ENCODE data around the gene ALDH3B1.
"Not testable (repeated sequence)": the region's sequence is repeated elsewhere in the genome, so short reads cannot be mapped to it uniquely, and the experiment has no call there.

The ALDH3B1 gene

DNA sequence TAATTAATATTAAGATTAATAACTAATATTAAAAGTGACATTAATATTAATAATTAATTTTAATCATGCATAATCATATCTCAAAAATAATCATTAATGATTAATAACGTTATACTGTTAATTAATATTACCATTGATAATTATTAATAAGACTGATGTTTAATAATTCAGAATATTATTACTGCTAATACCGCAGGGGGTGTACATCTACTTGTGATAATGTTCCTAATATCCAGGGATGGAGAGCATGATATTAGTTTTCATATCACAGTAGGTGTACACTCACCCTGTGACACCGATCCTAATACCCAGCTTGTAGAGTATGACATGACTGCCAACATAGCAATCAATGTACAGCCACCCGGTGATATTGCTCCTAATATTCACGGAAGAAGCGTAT is 24.8 kb upstream of the ALDH3B1 start:
- not testable (repeated sequence) for H3K36me3 ChIP-seq (ENCODE audit: control insufficient read depth in 2 of 2, insufficient read depth in 2 of 2, low read length in 2 of 2); H3K4me1 ChIP-seq (ENCODE audit: control insufficient read depth, insufficient read depth, low read length); H3K9me3 ChIP-seq (ENCODE audit: control insufficient read depth in 2 of 2, low read length in 2 of 2); H3K27ac ChIP-seq (ENCODE audit: low read length); H3K27me3 ChIP-seq (ENCODE audit: control insufficient read depth in 1 of 2, insufficient read depth in 2 of 2, low read length in 2 of 2); H3K9ac ChIP-seq (ENCODE audit: low read length in 2 of 2); H3K4me3 ChIP-seq (ENCODE audit: low read length in 2 of 2)

DNA sequence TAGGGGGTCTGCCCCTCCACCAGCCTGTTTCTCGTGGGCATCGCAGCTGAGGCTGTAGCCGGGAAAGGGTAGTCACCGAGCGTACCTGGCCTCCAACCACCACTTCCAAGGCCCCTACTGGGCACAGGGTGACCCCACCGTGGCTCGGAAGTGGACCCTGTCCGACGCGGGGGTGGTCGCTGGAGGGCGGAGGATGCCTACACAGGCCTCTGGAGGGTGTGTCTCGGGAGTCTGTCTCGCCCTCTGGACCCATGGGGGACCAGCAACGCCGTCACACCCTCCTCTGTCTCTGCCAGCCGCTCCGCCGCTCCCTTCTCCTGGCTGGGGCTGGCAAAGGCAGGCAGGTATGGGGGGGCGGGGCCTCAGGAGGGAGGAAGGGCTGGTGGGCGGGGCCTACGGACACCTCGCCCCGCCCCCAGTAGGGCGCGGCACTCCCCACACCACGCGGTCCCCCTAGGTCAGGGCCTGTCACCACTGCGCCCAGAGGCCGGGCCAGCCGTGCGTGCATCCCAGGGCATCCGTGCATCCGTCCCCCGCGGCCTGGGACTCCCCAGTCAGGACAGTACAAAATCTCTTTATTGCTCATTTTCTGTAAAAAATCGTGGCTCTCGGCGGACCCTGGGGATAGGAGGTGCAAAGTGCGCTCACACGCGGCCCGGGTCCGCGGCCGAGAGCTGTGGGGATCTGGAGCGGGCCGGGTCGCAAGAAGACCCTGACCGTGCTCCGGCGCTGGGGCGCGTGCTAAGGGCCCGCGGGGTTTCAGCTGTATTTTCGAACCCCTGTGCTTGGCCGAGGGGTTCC is 19.4 kb upstream of the ALDH3B1 start:
- H3K27ac ChIP-seq (ENCODE audit: low read length); H3K9me3 ChIP-seq (ENCODE audit: control insufficient read depth in 2 of 2, low read length in 2 of 2); H3K27me3 ChIP-seq (ENCODE audit: control insufficient read depth in 1 of 2, insufficient read depth in 2 of 2, low read length in 2 of 2); H3K36me3 ChIP-seq (ENCODE audit: control insufficient read depth in 2 of 2, insufficient read depth in 2 of 2, low read length in 2 of 2); H3K9ac ChIP-seq (ENCODE audit: low read length in 2 of 2); H3K4me1 ChIP-seq (ENCODE audit: control insufficient read depth, insufficient read depth, low read length); H3K4me3 ChIP-seq (ENCODE audit: low read length in 2 of 2): not testable (repeated sequence)

DNA sequence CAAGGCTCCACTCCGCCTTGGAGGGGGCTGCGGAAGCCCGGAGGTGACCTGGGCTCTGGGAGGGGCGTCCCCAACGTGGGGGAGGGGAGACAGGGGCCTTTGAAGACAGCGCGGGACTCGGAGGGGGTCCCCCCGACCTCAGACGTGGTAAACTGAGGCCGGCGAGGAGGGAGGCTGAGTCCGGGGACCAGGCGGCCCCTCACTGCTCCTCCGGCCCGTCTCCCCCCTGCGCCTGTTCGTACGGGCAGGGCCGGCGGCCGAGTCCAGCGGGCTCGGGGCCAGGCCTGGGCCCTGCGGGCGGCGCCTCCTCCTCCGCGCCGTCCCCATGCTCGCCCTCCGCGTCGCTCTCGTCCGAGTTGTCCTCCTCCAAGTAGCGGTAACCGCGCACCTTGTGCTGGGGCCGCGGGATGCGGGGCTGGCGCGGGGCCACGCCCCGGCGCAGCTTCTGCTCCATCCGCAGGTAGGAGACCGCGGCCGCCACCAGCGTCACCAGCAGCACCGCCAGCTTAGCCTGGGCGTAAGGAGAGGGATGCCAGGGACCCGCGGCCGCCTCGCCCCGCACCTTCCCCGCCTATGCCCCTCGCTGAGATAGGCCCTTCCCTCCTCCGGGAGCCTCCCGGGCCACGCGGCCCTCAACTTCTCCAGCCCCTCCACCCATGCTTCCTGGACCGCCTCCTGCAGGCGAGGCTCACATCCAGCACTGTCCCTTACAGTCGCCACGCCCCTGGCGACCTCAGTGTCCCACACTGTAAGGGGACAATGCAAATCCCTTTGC is 18.6 kb upstream of the ALDH3B1 start:
- not testable (repeated sequence) for H3K4me3 ChIP-seq (ENCODE audit: low read length in 2 of 2); H3K9me3 ChIP-seq (ENCODE audit: control insufficient read depth in 2 of 2, low read length in 2 of 2); H3K27ac ChIP-seq (ENCODE audit: low read length); H3K27me3 ChIP-seq (ENCODE audit: control insufficient read depth in 1 of 2, insufficient read depth in 2 of 2, low read length in 2 of 2); H3K36me3 ChIP-seq (ENCODE audit: control insufficient read depth in 2 of 2, insufficient read depth in 2 of 2, low read length in 2 of 2); H3K4me1 ChIP-seq (ENCODE audit: control insufficient read depth, insufficient read depth, low read length); H3K9ac ChIP-seq (ENCODE audit: low read length in 2 of 2)

DNA sequence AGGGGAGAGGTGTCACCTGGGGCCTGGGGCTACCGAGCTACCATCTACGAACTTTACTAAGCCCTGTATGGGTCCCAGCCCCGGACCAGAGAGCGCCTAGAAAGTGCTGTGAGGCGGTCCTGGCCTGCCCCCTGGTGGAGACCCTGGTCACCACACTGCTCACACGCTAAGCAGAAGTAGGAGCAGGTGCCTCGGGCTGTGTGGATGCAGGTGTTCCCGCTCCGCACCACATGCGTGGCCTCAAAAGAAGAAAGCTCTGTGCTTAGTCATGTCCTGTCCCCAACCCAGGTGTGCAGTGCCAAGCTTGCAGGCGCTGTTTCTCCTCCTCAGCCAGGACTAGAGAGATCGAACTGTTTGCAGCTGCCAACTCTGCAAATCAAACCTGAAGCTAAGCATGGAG is 16.3 kb upstream of the ALDH3B1 start:
- H3K27me3 ChIP-seq (ENCODE audit: control insufficient read depth in 1 of 2, insufficient read depth in 2 of 2, low read length in 2 of 2); H3K27ac ChIP-seq (ENCODE audit: low read length); H3K4me3 ChIP-seq (ENCODE audit: low read length in 2 of 2); H3K4me1 ChIP-seq (ENCODE audit: control insufficient read depth, insufficient read depth, low read length); H3K9me3 ChIP-seq (ENCODE audit: control insufficient read depth in 2 of 2, low read length in 2 of 2); H3K36me3 ChIP-seq (ENCODE audit: control insufficient read depth in 2 of 2, insufficient read depth in 2 of 2, low read length in 2 of 2); H3K9ac ChIP-seq (ENCODE audit: low read length in 2 of 2): not testable (repeated sequence)

DNA sequence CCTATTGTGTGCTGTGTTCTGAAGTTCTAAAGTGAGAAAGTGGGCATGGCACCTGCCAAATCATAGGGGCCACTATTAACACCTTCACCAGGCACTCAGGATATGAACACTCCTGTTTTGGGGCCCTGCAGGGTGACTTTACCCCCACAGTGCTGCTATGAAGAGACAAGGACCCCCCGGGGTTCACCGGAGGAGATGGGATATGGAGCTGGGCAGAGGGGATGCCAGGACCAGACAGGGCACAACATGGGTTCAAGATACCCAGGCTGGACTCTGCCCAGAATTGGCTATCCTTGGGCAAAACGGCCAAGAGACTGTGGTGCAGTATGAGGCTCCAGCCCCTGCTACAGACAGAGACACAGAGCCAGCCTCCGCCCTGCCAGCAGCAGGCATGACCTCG is 15.7 kb upstream of the ALDH3B1 start:
- not testable (repeated sequence) for H3K36me3 ChIP-seq (ENCODE audit: control insufficient read depth in 2 of 2, insufficient read depth in 2 of 2, low read length in 2 of 2); H3K9me3 ChIP-seq (ENCODE audit: control insufficient read depth in 2 of 2, low read length in 2 of 2); H3K4me3 ChIP-seq (ENCODE audit: low read length in 2 of 2); H3K4me1 ChIP-seq (ENCODE audit: control insufficient read depth, insufficient read depth, low read length); H3K9ac ChIP-seq (ENCODE audit: low read length in 2 of 2); H3K27ac ChIP-seq (ENCODE audit: low read length); H3K27me3 ChIP-seq (ENCODE audit: control insufficient read depth in 1 of 2, insufficient read depth in 2 of 2, low read length in 2 of 2)

DNA sequence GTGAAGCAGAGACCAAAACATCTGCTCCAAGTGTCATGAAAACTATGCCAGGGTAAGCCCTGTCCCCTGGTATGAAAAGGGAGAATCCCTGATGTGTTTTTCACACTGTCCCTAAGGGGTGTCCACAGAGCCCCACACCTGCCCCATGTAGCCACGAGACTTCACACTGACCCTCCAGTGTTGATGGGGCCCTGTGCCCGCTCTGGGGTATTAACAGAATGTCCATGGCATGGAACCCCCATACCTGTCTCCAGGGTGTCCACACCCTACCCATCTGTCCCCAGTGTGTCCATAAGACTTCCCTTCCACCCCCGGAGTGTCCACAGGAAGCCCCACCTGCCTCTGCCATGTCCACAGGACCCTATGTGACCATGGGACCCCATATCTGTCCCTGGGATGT is 15.0 kb upstream of the ALDH3B1 start:
- not testable (repeated sequence) for H3K4me3 ChIP-seq (ENCODE audit: low read length in 2 of 2); H3K27me3 ChIP-seq (ENCODE audit: control insufficient read depth in 1 of 2, insufficient read depth in 2 of 2, low read length in 2 of 2)

DNA sequence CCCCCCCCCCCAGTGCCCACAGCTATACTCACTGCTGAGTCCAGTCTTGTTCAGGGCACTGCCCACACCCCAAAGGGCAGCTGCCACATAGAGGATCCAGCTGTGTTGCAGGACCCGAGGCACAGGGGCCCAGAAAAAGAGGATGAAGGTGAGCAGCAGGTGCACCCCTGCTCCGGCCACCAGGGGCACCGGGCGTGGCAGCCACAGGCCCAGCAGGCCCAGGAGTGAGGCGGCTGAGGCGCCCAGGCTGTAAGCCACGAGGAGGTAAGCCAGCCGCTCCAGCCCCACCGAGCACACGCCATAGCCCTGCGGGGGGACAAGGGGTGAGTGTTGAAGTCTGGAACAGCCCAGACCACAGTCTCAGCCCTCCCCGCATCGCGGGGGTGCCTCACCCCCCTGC is 14.5 kb upstream of the ALDH3B1 start:
- H3K4me1 ChIP-seq (ENCODE audit: control insufficient read depth, insufficient read depth, low read length); H3K27ac ChIP-seq (ENCODE audit: low read length); H3K9ac ChIP-seq (ENCODE audit: low read length in 2 of 2); H3K9me3 ChIP-seq (ENCODE audit: control insufficient read depth in 2 of 2, low read length in 2 of 2); H3K27me3 ChIP-seq (ENCODE audit: control insufficient read depth in 1 of 2, insufficient read depth in 2 of 2, low read length in 2 of 2); H3K36me3 ChIP-seq (ENCODE audit: control insufficient read depth in 2 of 2, insufficient read depth in 2 of 2, low read length in 2 of 2); H3K4me3 ChIP-seq (ENCODE audit: low read length in 2 of 2): not testable (repeated sequence)

More for the DNA sequence above, 15.0 kb upstream of the ALDH3B1 start:
- H3K4me1 ChIP-seq (ENCODE audit: control insufficient read depth, insufficient read depth, low read length); H3K27ac ChIP-seq (ENCODE audit: low read length); H3K36me3 ChIP-seq (ENCODE audit: control insufficient read depth in 2 of 2, insufficient read depth in 2 of 2, low read length in 2 of 2); H3K9ac ChIP-seq (ENCODE audit: low read length in 2 of 2); H3K9me3 ChIP-seq (ENCODE audit: control insufficient read depth in 2 of 2, low read length in 2 of 2): not testable (repeated sequence)

DNA sequence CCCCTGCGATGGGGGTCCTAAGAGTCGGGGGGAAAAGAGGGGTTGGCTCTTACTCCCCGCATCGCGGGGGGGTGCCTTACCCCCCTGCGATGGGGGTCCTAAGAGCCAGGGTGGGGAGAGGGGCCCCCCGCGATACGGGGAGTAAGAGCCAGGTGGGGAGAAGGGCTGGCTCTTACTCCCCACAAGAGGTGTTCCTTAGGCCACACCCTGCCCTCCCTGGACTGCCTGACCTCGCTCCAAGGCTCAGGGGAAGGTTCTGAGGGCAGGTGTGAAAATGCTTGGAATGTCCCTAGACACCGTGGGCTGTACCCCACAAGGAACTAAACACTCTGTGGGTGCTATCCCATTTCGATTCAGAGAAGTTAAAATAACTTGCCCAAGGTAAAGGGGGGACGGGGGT is 14.1 kb upstream of the ALDH3B1 start:
- Histone ChIP-seq H3K27me3 (ENCODE audit: control insufficient read depth in 1 of 2, insufficient read depth in 2 of 2, low read length in 2 of 2) (peaks cover 0 to 1% of the 10 kb centered on the region in 2 donors), H3K4me3 (ENCODE audit: low read length in 2 of 2) (no peak overlapping the region), H3K36me3 (ENCODE audit: control insufficient read depth in 2 of 2, insufficient read depth in 2 of 2, low read length in 2 of 2) (no peaks in the 10 kb centered on the region), H3K9me3 (ENCODE audit: control insufficient read depth in 2 of 2, low read length in 2 of 2) (no peaks in the 10 kb centered on the region), H3K4me1 (ENCODE audit: control insufficient read depth, insufficient read depth, low read length) (no peaks in the 10 kb centered on the region), H3K27ac (ENCODE audit: low read length) (no peak overlapping the region), H3K9ac (ENCODE audit: low read length in 2 of 2) (no peak overlapping the region)

DNA sequence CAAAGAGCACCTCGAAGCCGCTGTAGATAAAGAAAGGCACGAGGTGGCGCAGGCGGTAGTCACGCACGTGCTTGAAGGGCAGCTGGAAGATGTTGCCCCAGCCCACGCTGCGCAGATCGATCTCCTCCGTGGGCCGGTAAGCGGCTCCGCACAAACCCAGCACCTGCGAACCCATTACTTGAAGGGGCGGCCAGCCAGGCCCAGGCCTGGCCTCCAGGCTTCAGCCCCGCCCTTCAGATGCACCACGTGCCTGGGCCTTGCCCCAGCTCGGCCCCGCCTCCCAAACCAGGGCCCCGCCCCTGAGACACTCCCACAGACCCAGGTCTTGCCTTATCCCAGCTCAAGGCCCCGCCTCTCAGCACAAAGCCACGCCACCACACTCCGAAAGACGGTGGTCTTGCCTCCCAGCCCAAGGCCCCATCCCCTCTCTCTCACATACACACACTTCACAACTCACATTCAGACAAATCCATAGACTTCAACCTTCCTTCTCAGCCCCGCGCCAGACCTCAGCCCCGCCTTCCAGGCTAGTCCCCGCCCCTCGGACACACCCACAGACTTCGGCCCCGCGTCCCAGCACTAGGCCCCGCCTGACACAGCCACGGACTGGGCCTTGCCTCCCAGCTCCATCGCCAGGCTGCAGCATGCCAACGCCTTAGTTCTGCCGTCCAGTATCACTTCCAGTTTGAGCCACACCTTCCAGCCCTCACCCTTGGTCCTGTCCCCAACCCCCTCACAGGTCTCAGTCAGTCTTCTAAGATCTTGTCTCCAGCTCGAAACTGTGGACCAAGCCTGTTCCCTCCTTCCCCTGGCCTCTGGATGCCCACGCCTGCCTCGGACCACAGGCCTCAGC is 13.3 kb upstream of the ALDH3B1 start:
- Histone ChIP-seq H3K36me3 (ENCODE audit: control insufficient read depth in 2 of 2, insufficient read depth in 2 of 2, low read length in 2 of 2) (no peaks in the 10 kb centered on the region), H3K4me3 (ENCODE audit: low read length in 2 of 2) (no peak overlapping the region), H3K4me1 (ENCODE audit: control insufficient read depth, insufficient read depth, low read length) (no peaks in the 10 kb centered on the region), H3K9me3 (ENCODE audit: control insufficient read depth in 2 of 2, low read length in 2 of 2) (no peaks in the 10 kb centered on the region), H3K27me3 (ENCODE audit: control insufficient read depth in 1 of 2, insufficient read depth in 2 of 2, low read length in 2 of 2) (no peaks in the 10 kb centered on the region), H3K9ac (ENCODE audit: low read length in 2 of 2) (no peak overlapping the region), H3K27ac (ENCODE audit: low read length) (no peak overlapping the region)

DNA sequence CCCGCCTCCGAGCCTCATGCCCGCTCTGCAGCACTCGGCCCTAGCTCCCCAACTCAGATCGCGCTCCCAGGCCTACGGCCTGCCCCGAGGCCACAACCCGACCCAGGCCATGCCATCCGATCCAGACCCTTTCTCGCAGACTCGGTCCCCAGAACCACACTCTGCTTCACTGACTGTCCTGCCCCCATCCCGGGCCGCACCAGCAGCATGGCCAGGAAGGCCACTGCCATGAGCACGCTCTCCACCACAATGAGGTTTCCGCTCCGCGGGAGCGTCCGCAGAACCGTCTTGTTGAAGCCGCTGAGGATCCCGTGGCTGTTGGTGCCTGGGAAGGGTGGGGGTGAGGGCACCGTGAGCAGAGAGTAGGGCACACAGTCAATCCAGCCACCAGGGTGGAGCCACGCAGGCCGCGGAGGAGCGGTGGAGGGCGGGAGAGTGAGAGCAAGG is 12.6 kb upstream of the ALDH3B1 start:
- no peaks in the 10 kb centered on the region for H3K9me3 ChIP-seq (ENCODE audit: control insufficient read depth in 2 of 2, low read length in 2 of 2)
- no peak overlapping the region for H3K27ac ChIP-seq (ENCODE audit: low read length)
- H3K27me3 ChIP-seq (ENCODE audit: control insufficient read depth in 1 of 2, insufficient read depth in 2 of 2, low read length in 2 of 2), result no peaks in the 10 kb centered on the region
- no peak overlapping the region for H3K4me3 ChIP-seq (ENCODE audit: low read length in 2 of 2)
- no peak overlapping the region for H3K9ac ChIP-seq (ENCODE audit: low read length in 2 of 2)
- no peaks in the 10 kb centered on the region for H3K36me3 ChIP-seq (ENCODE audit: control insufficient read depth in 2 of 2, insufficient read depth in 2 of 2, low read length in 2 of 2)
- H3K4me1 ChIP-seq (ENCODE audit: control insufficient read depth, insufficient read depth, low read length), result no peaks in the 10 kb centered on the region
